Measurements from ENCODE around the gene GMCL2.
A peak's percentile ranks its signal among the peaks of the same experiment; 100 is the strongest.

Gene GMCL2

DNA sequence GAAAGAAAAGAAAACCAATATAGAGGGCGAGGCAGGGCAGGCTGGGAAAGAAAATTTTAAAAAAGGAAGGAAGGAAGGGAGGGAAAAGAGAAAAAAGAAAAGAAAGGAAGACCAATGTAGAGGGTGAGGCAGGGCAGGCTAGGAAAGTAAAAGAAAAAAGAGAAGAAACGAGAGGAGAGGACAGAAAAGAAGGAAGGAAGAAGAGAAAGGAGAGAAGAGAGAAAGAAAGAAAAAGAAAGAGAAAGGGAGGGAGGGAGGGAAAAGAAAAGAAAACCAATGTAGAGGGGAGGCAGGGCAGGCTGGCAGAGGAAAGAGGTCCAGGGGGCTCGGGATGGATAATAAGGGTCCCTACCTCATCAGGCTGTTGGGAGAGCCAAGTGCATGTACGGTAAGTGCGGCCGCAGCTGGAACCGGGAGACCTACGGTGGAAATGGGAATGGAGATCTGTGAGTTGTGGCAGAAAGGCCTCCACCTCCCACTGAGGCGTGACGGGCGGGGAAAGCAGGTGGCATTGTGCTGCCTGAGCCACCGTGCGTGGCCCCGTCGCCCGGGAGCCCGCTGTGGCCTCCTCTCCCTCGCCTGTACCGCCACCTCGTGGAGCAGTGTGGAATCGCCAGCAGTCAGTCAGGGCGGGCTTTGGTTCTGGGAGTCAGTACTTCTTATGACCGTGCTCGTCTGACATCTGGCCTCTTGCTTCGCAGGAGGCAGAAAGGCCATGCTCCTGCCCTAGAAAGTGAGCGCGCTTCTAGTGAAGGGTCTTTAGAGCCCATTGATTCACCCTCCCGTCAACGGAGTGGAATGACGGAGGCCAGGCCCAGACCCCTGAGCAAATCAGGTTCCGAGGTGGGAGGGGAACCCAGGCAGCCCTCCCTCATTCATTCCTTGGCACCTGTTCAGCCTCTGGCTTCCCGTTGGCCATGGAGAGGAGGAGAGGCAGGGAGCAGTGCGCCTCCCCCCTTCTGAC lies 23.1 kb downstream of the GMCL2 start:
- H3K4me1 ChIP-seq (ENCODE audit: control insufficient read depth, insufficient read depth, low read length): peaks cover 2% of the 10 kb centered on the region
- no peaks in the 10 kb centered on the region for H3K36me3 ChIP-seq (ENCODE audit: insufficient read depth, low read length)
- no peak overlapping the region for H3K4me3 ChIP-seq (ENCODE audit: low read length)
- H3K4me2 ChIP-seq (ENCODE audit: low read length): peak overlapping the region; percentile 78
- peaks cover 49% of the 10 kb centered on the region for H3K27me3 ChIP-seq (ENCODE audit: control insufficient read depth, insufficient read depth, low read length)
- no peaks in the 10 kb centered on the region for H3K9me3 ChIP-seq (replicated peaks; ENCODE audit: low read length)
- H3K9ac ChIP-seq (ENCODE audit: low read depth, low read length): no peak overlapping the region

DNA sequence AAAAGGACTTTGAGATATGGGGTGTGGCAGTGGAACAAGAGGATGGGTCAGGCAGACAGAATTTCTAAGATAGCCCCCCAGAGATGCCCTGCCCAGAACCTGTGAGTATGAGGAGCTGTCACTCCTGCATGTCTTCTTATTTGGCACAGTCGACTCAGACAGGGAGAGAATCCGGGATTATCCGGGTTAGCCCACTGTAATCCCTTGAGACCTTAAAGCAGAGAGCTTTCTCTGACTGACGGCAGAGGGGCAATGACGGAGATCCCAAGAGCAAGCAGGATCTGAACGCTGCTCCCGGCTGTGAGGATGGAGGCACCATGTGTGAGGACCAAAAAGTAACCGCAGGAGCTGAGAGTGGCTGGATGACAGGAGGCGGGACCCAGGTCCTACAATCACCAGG lies 24.7 kb downstream of the GMCL2 start:
- Histone ChIP-seq H3K4me2 (ENCODE audit: low read length) (no peak overlapping the region), H3K36me3 (ENCODE audit: insufficient read depth, low read length) (no peaks in the 10 kb centered on the region), H3K27me3 (ENCODE audit: control insufficient read depth, insufficient read depth, low read length) (peaks cover 46% of the 10 kb centered on the region), H3K9ac (ENCODE audit: low read depth, low read length) (no peak overlapping the region), H3K4me1 (ENCODE audit: control insufficient read depth, insufficient read depth, low read length) (peaks cover 2% of the 10 kb centered on the region), H3K4me3 (ENCODE audit: low read length) (no peak overlapping the region), H3K9me3 (replicated peaks; ENCODE audit: low read length) (no peaks in the 10 kb centered on the region)

DNA sequence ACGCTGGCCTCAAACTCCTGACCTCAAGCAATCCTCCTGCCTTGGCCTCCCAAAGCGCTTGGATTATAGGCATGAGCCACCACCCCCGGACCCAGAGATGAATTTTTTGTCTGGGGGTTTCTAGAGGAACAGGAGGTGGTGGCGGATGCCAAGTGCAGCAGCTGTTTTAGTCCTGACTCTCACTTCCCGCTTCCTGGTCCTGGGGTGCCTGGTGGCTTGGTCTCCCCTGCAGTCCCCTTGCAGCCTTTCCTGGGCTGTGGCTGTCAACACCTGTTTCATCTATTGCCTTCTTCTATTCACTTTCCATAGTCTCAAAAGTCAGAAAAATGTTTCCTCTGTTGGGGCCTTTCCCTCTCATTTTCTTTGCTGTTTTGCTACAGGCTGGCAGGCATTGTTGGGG lies 27.0 kb downstream of the GMCL2 start:
- Histone ChIP-seq H3K4me3 (ENCODE audit: low read length) (no peak overlapping the region), H3K9ac (ENCODE audit: low read depth, low read length) (no peak overlapping the region), H3K4me2 (ENCODE audit: low read length) (no peak overlapping the region), H3K4me1 (ENCODE audit: control insufficient read depth, insufficient read depth, low read length) (peaks cover 2% of the 10 kb centered on the region), H3K36me3 (ENCODE audit: insufficient read depth, low read length) (no peaks in the 10 kb centered on the region), H3K27me3 (ENCODE audit: control insufficient read depth, insufficient read depth, low read length) (peaks cover 28% of the 10 kb centered on the region), H3K9me3 (replicated peaks; ENCODE audit: low read length) (no peaks in the 10 kb centered on the region)

GRCh38 chr5:178155065-178155464 lies 32.1 kb downstream of the GMCL2 start:
- Histone ChIP-seq H3K9me3 (replicated peaks; ENCODE audit: low read length) (no peaks in the 10 kb centered on the region), H3K4me3 (ENCODE audit: low read length) (no peak overlapping the region), H3K4me1 (ENCODE audit: control insufficient read depth, insufficient read depth, low read length) (peaks cover 7% of the 10 kb centered on the region), H3K27me3 (ENCODE audit: control insufficient read depth, insufficient read depth, low read length) (peaks cover 7% of the 10 kb centered on the region), H3K9ac (ENCODE audit: low read depth, low read length) (no peak overlapping the region), H3K4me2 (ENCODE audit: low read length) (no peak overlapping the region), H3K36me3 (ENCODE audit: insufficient read depth, low read length) (peaks cover 21% of the 10 kb centered on the region)

GRCh38 chr5:178153530-178154340 lies 33.4 kb downstream of the GMCL2 start, which contains the start of gene NHP2:
TSS of gene NHP2 (minus strand) at chr5:178153885. CDS start at chr5:178153817, 68 bp downstream.
- no peaks in the 10 kb centered on the region for H3K27me3 ChIP-seq (ENCODE audit: control insufficient read depth, insufficient read depth, low read length)
- peaks cover 13% of the 10 kb centered on the region for H3K4me1 ChIP-seq (ENCODE audit: control insufficient read depth, insufficient read depth, low read length)
- peaks cover 34% of the 10 kb centered on the region for H3K36me3 ChIP-seq (ENCODE audit: insufficient read depth, low read length)
- H3K9me3 ChIP-seq (replicated peaks; ENCODE audit: low read length): no peaks in the 10 kb centered on the region
- H3K9ac ChIP-seq (ENCODE audit: low read depth, low read length): peak within 1 kb of the TSS; percentile 84
- peak within 1 kb of the TSS; percentile 84 for H3K4me2 ChIP-seq (ENCODE audit: low read length)
- peak within 1 kb of the TSS; percentile 77 for H3K4me3 ChIP-seq (ENCODE audit: low read length)

GRCh38 chr5:178152491-178153444 lies 34.4 kb downstream of the GMCL2 start:
- peak overlapping the region; percentile 84 for H3K9ac ChIP-seq (ENCODE audit: low read depth, low read length)
- H3K4me2 ChIP-seq (ENCODE audit: low read length): peak overlapping the region; percentile 84
- no peaks in the 10 kb centered on the region for H3K27me3 ChIP-seq (ENCODE audit: control insufficient read depth, insufficient read depth, low read length)
- no peaks in the 10 kb centered on the region for H3K9me3 ChIP-seq (replicated peaks; ENCODE audit: low read length)
- peaks cover 43% of the 10 kb centered on the region for H3K36me3 ChIP-seq (ENCODE audit: insufficient read depth, low read length)
- H3K4me3 ChIP-seq (ENCODE audit: low read length): peak overlapping the region; percentile 77
- peaks cover 13% of the 10 kb centered on the region for H3K4me1 ChIP-seq (ENCODE audit: control insufficient read depth, insufficient read depth, low read length)

GRCh38 chr5:178150977-178151734 lies 36.0 kb downstream of the GMCL2 start:
- Histone ChIP-seq H3K36me3 (ENCODE audit: insufficient read depth, low read length) (peaks cover 58% of the 10 kb centered on the region), H3K27me3 (ENCODE audit: control insufficient read depth, insufficient read depth, low read length) (no peaks in the 10 kb centered on the region), H3K4me1 (ENCODE audit: control insufficient read depth, insufficient read depth, low read length) (peaks cover 13% of the 10 kb centered on the region), H3K9me3 (replicated peaks; ENCODE audit: low read length) (no peaks in the 10 kb centered on the region), H3K4me2 (ENCODE audit: low read length) (no peak overlapping the region), H3K4me3 (ENCODE audit: low read length) (no peak overlapping the region), H3K9ac (ENCODE audit: low read depth, low read length) (no peak overlapping the region)

GRCh38 chr5:178149199-178149932 lies 37.8 kb downstream of the GMCL2 start:
- H3K9me3 ChIP-seq (replicated peaks; ENCODE audit: low read length): no peaks in the 10 kb centered on the region
- H3K27me3 ChIP-seq (ENCODE audit: control insufficient read depth, insufficient read depth, low read length): no peaks in the 10 kb centered on the region
- peaks cover 13% of the 10 kb centered on the region for H3K4me1 ChIP-seq (ENCODE audit: control insufficient read depth, insufficient read depth, low read length)
- no peak overlapping the region for H3K4me2 ChIP-seq (ENCODE audit: low read length)
- H3K36me3 ChIP-seq (ENCODE audit: insufficient read depth, low read length): peaks cover 65% of the 10 kb centered on the region
- no peak overlapping the region for H3K4me3 ChIP-seq (ENCODE audit: low read length)
- no peak overlapping the region for H3K9ac ChIP-seq (ENCODE audit: low read depth, low read length)

DNA sequence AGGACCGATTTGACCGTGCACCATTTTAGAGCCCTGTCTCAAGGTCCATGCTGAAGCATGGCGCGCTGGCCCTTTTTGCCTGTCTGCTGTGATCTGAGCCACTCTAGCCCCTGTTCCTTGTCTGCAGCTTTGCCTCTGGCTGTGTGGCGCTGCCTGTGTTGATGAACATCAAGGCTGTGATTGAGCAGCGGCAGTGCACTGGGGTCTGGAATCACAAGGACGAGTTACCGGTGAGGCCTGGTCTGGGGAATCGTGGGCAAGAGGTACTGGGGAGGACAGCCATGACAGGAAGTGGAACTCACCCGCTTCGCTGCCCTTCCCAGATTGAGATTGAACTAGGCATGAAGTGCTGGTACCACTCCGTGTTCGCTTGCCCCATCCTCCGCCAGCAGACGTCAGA lies 39.8 kb downstream of the GMCL2 start:
- no peak overlapping the region for H3K9ac ChIP-seq (ENCODE audit: low read depth, low read length)
- no peaks in the 10 kb centered on the region for H3K9me3 ChIP-seq (replicated peaks; ENCODE audit: low read length)
- H3K4me2 ChIP-seq (ENCODE audit: low read length): no peak overlapping the region
- no peak overlapping the region for H3K4me3 ChIP-seq (ENCODE audit: low read length)
- peaks cover 7% of the 10 kb centered on the region for H3K4me1 ChIP-seq (ENCODE audit: control insufficient read depth, insufficient read depth, low read length)
- H3K27me3 ChIP-seq (ENCODE audit: control insufficient read depth, insufficient read depth, low read length): no peaks in the 10 kb centered on the region
- peaks cover 75% of the 10 kb centered on the region for H3K36me3 ChIP-seq (ENCODE audit: insufficient read depth, low read length)
